OCI-LY1 (cell line): Measurements from ENCODE around the gene MAP4K4.

Experiments used
- EZH2 ChIP-seq: fragments of 200-600 bp; sonication (generic), shearing (Covaris generic); IDR thresholded peaks from 2 replicates; pipeline ENCODE4 v1.8.0; 2017; ENCODE audit warnings: borderline replicate concordance, mixed run types, mild to moderate bottlenecking, antibody characterized with exemption, low read length, moderate library complexity, mixed read lengths
- TF ChIP-seq, protein P1 (sequence below): fragments of 200-600 bp; sonication (generic), shearing (Covaris generic); IDR thresholded peaks from 2 replicates; pipeline ENCODE4 v1.5.1; 2017; ENCODE audit warnings: mild to moderate bottlenecking, antibody characterized with exemption, low read length, moderate library complexity, mixed read lengths

DNA sequence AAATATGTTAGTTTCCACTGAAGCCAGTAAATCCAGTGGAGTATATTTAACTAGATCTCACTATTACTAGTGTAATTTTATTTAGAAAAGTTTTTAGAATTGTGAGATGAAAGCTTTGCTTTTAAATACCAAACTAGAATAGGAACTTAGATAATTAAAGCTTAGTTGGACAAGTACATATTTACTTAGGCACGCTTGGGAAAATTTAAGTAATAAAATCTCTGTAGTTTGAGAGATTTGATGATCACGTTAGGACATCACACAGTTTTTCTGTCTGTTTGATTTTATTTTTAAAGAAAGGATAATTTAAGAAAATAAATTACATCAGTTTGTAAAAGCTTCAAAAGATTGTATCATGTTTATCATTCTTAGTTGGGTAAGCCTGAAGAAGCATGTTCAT, 153.5 kb downstream of the MAP4K4 start:
- TF ChIP-seq, protein P1, sequence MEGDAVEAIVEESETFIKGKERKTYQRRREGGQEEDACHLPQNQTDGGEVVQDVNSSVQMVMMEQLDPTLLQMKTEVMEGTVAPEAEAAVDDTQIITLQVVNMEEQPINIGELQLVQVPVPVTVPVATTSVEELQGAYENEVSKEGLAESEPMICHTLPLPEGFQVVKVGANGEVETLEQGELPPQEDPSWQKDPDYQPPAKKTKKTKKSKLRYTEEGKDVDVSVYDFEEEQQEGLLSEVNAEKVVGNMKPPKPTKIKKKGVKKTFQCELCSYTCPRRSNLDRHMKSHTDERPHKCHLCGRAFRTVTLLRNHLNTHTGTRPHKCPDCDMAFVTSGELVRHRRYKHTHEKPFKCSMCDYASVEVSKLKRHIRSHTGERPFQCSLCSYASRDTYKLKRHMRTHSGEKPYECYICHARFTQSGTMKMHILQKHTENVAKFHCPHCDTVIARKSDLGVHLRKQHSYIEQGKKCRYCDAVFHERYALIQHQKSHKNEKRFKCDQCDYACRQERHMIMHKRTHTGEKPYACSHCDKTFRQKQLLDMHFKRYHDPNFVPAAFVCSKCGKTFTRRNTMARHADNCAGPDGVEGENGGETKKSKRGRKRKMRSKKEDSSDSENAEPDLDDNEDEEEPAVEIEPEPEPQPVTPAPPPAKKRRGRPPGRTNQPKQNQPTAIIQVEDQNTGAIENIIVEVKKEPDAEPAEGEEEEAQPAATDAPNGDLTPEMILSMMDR = no peak
- TF ChIP-seq EZH2 = no peak
